Osteocyte (in vitro differentiated cells): Measurements from ENCODE around the gene FAM89B. TPM values are rescaled to one million over a fixed set of nuclear protein-coding genes. Genes with fewer than 3 reads are reported as not detected.
A peak's percentile ranks its signal among the peaks of the same experiment; 100 is the strongest.

Experiments
- DNase-seq: peaks from one replicate; pipeline ENCODE4 v3.0.0; 2021; ENCODE audit warnings: mixed read lengths; ENCODE audit not compliant: unreplicated experiment; ENCODE audit errors: extremely low spot score
- H3K27ac Mint-ChIP-seq: one replicate; pipeline ENCODE4 v1.8.0; 2021; ENCODE audit warnings: mild to moderate bottlenecking, mixed read lengths; ENCODE audit not compliant: unreplicated experiment
- H3K27me3 Mint-ChIP-seq: one replicate; pipeline ENCODE4 v1.8.0; 2021; ENCODE audit warnings: mixed read lengths; ENCODE audit not compliant: unreplicated experiment
- H3K36me3 Mint-ChIP-seq: one replicate; pipeline ENCODE4 v1.8.0; 2021; ENCODE audit warnings: mixed read lengths; ENCODE audit not compliant: unreplicated experiment
- H3K4me1 Mint-ChIP-seq: one replicate; pipeline ENCODE4 v1.8.0; 2021; ENCODE audit warnings: mixed read lengths; ENCODE audit not compliant: unreplicated experiment
- H3K4me3 Mint-ChIP-seq: one replicate; pipeline ENCODE4 v1.8.0; 2021; ENCODE audit warnings: mild to moderate bottlenecking, moderate library complexity, mixed read lengths; ENCODE audit not compliant: unreplicated experiment
- H3K9me3 Mint-ChIP-seq: one replicate; pipeline ENCODE4 v1.8.0; 2021; ENCODE audit warnings: mixed read lengths; ENCODE audit not compliant: unreplicated experiment
- CTCF ChIP-seq: fragments of 200-600 bp; sonication (generic); IDR thresholded peaks from 2 replicates; pipeline ENCODE4 v1.5.0; 2021; ENCODE audit warnings: antibody characterized with exemption, mild to moderate bottlenecking, moderate library complexity
- total RNA-seq: library from RNA; stranded (reverse); gene quantifications from 2 replicates; pipeline ENCODE4 v1.2.1, GENCODE V29; 2021

Gene FAM89B
- total RNA-seq, 1 donor from 2014 or later = 92.1 TPM

GRCh38 chr11:65547446-65548125 lies 24.8 kb upstream of the FAM89B start:
- TF ChIP-seq CTCF = no peak
- no peak overlapping the region for H3K27ac Mint-ChIP-seq
- DNase-seq = no peak
- no peaks in the 10 kb centered on the region for H3K27me3 Mint-ChIP-seq
- no peaks in the 10 kb centered on the region for H3K9me3 Mint-ChIP-seq
- peaks cover 10% of the 10 kb centered on the region for H3K4me1 Mint-ChIP-seq
- H3K4me3 Mint-ChIP-seq = no peak overlapping the region
- H3K36me3 Mint-ChIP-seq = peaks cover 60% of the 10 kb centered on the region

- H3K36me3 Mint-ChIP-seq = peaks cover 59% of the 10 kb centered on the region
- no peaks in the 10 kb centered on the region for H3K9me3 Mint-ChIP-seq
- H3K4me3 Mint-ChIP-seq = no peak overlapping the region
- TF ChIP-seq CTCF = no peak
- H3K27ac Mint-ChIP-seq = no peak overlapping the region
- H3K4me1 Mint-ChIP-seq = peaks cover 10% of the 10 kb centered on the region
- no peaks in the 10 kb centered on the region for H3K27me3 Mint-ChIP-seq
- DNase-seq = no peak
These were observed 23.9 kb upstream of the FAM89B start for GRCh38 chr11:65548395-65548794.

- Mint-ChIP-seq H3K27me3 (no peaks in the 10 kb centered on the region), H3K4me3 (no peak overlapping the region), H3K27ac (no peak overlapping the region), H3K36me3 (peaks cover 55% of the 10 kb centered on the region), H3K4me1 (peaks cover 10% of the 10 kb centered on the region), H3K9me3 (no peaks in the 10 kb centered on the region)
- TF ChIP-seq CTCF = no peak
- DNase-seq = no peak
These were observed 23.2 kb upstream of the FAM89B start for GRCh38 chr11:65549096-65549495.

GRCh38 chr11:65551572-65552387 lies 20.6 kb upstream of the FAM89B start:
- no peak for DNase-seq
- H3K4me3 Mint-ChIP-seq = no peak overlapping the region
- H3K27me3 Mint-ChIP-seq = no peaks in the 10 kb centered on the region
- peaks cover 40% of the 10 kb centered on the region for H3K36me3 Mint-ChIP-seq
- peaks cover 32% of the 10 kb centered on the region for H3K4me1 Mint-ChIP-seq
- H3K27ac Mint-ChIP-seq = peak overlapping the region; percentile 3
- no peaks in the 10 kb centered on the region for H3K9me3 Mint-ChIP-seq
- peak; percentile 49 for TF ChIP-seq CTCF

- peaks cover 39% of the 10 kb centered on the region for H3K4me1 Mint-ChIP-seq
- no peak for TF ChIP-seq CTCF
- no peaks in the 10 kb centered on the region for H3K27me3 Mint-ChIP-seq
- H3K36me3 Mint-ChIP-seq = peaks cover 40% of the 10 kb centered on the region
- no peaks in the 10 kb centered on the region for H3K9me3 Mint-ChIP-seq
- no peak overlapping the region for H3K27ac Mint-ChIP-seq
- no peak for DNase-seq
- no peak overlapping the region for H3K4me3 Mint-ChIP-seq
These were observed 19.9 kb upstream of the FAM89B start for GRCh38 chr11:65552388-65552951.
